Liver (tissue), 3 donors: ENCODE data around the gene ISCA1.

ENCODE experiments used
- EGR1 ChIP-seq, 2 donors: IDR thresholded peaks; 2 replicates each; pipeline ENCODE4 v1.6.1; 2016 to 2018; ENCODE audit warnings: antibody characterized with exemption in 2 of 2, low read depth in 2 of 2
- FOXA1 ChIP-seq: IDR thresholded peaks from 2 replicates; pipeline ENCODE4 v1.6.1; 2016; ENCODE audit warnings: antibody characterized with exemption
- GABPA ChIP-seq, 2 donors: IDR thresholded peaks in 1 of 2; conservative IDR thresholded peaks in 1 of 2; 2 replicates each; pipeline ENCODE4 v1.6.1; 2016; ENCODE audit warnings: antibody characterized with exemption in 2 of 2, mild to moderate bottlenecking in 1 of 2, moderate library complexity in 1 of 2
- HNF4A ChIP-seq, 2 donors: conservative IDR thresholded peaks; 2 replicates each; pipeline ENCODE4 v1.6.1; 2016; ENCODE audit warnings: antibody characterized with exemption in 2 of 2, mild to moderate bottlenecking in 2 of 2
- RAD21 ChIP-seq, 2 donors: IDR thresholded peaks; 2 replicates each; pipeline ENCODE4 v1.6.1; 2016; ENCODE audit warnings: antibody characterized with exemption in 2 of 2, mild to moderate bottlenecking in 2 of 2
- SP1 ChIP-seq: IDR thresholded peaks from 2 replicates; pipeline ENCODE4 v1.6.1; 2018; ENCODE audit warnings: antibody characterized with exemption, mild to moderate bottlenecking
- TAF1 ChIP-seq: conservative IDR thresholded peaks from 2 replicates; pipeline ENCODE4 v1.6.1; 2016; ENCODE audit warnings: antibody characterized with exemption, mild to moderate bottlenecking
- YY1 ChIP-seq: IDR thresholded peaks from 2 replicates; pipeline ENCODE4 v1.6.1; 2016; ENCODE audit warnings: antibody characterized with exemption, mild to moderate bottlenecking
- TF ChIP-seq, protein P1 (sequence below): fragments of 150-350 bp; IDR thresholded peaks from 2 replicates; pipeline ENCODE4 v1.5.1; 2017; ENCODE audit warnings: improper control_type of control experiment, low read depth, low read length; ENCODE audit not compliant: missing input control
- TF ChIP-seq, protein P2 (sequence below): IDR thresholded peaks from 2 replicates; pipeline ENCODE4 v1.6.1; 2016; ENCODE audit warnings: antibody characterized with exemption, mild to moderate bottlenecking
- TF ChIP-seq, protein P3 (sequence below): IDR thresholded peaks from 2 replicates; pipeline ENCODE4 v1.6.1; 2016; ENCODE audit warnings: antibody characterized with exemption
- TF ChIP-seq, protein P4 (sequence below): IDR thresholded peaks from 2 replicates; pipeline ENCODE4 v1.6.1; 2016; ENCODE audit warnings: antibody characterized with exemption
- TF ChIP-seq, protein P5 (sequence below): IDR thresholded peaks from 2 replicates; pipeline ENCODE4 v1.6.1; 2016; ENCODE audit warnings: antibody characterized with exemption
- donor health status: healthy.
- donor health status: healthy.

DNA sequence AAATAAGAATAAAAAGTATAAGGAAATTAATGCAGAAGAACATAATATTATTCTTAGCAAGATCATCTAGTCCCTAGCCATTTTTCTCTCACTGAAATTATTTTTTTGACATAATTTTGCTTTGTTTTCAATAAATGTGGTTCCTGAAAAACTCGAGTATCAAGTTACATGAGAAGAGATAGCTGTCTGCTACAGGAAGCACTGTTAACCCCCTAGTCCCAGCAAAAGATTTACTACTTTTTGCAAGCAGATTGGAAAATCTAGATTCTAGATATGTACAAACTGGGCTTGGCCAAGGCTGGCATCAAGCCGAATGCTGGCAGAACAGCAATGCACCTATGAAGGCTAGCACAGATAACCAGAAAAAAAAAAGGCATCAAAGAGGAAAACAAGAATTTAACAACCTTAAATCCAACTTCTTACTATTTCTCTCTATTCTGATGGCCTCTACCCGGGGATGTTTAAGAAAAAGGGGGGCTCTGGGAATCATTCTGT, 21.9 kb upstream of the ISCA1 start:
- TF ChIP-seq, protein P1, sequence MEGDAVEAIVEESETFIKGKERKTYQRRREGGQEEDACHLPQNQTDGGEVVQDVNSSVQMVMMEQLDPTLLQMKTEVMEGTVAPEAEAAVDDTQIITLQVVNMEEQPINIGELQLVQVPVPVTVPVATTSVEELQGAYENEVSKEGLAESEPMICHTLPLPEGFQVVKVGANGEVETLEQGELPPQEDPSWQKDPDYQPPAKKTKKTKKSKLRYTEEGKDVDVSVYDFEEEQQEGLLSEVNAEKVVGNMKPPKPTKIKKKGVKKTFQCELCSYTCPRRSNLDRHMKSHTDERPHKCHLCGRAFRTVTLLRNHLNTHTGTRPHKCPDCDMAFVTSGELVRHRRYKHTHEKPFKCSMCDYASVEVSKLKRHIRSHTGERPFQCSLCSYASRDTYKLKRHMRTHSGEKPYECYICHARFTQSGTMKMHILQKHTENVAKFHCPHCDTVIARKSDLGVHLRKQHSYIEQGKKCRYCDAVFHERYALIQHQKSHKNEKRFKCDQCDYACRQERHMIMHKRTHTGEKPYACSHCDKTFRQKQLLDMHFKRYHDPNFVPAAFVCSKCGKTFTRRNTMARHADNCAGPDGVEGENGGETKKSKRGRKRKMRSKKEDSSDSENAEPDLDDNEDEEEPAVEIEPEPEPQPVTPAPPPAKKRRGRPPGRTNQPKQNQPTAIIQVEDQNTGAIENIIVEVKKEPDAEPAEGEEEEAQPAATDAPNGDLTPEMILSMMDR, result no peak
- TF ChIP-seq YY1 (no peak), HNF4A (conservative IDR thresholded peaks at IDR 0.05) (no peak), RAD21 (IDR thresholded peaks at IDR 0.05) (no peak), TAF1 (no peak), FOXA1 (no peak), EGR1 (IDR thresholded peaks at IDR 0.05; ENCODE audit: low read depth in 2 of 2) (no peak), SP1 (no peak), GABPA (IDR thresholded peaks at IDR 0.05 in 1 of 2, conservative IDR thresholded peaks at IDR 0.05 in 1 of 2) (no peak)
- TF ChIP-seq, protein P2, sequence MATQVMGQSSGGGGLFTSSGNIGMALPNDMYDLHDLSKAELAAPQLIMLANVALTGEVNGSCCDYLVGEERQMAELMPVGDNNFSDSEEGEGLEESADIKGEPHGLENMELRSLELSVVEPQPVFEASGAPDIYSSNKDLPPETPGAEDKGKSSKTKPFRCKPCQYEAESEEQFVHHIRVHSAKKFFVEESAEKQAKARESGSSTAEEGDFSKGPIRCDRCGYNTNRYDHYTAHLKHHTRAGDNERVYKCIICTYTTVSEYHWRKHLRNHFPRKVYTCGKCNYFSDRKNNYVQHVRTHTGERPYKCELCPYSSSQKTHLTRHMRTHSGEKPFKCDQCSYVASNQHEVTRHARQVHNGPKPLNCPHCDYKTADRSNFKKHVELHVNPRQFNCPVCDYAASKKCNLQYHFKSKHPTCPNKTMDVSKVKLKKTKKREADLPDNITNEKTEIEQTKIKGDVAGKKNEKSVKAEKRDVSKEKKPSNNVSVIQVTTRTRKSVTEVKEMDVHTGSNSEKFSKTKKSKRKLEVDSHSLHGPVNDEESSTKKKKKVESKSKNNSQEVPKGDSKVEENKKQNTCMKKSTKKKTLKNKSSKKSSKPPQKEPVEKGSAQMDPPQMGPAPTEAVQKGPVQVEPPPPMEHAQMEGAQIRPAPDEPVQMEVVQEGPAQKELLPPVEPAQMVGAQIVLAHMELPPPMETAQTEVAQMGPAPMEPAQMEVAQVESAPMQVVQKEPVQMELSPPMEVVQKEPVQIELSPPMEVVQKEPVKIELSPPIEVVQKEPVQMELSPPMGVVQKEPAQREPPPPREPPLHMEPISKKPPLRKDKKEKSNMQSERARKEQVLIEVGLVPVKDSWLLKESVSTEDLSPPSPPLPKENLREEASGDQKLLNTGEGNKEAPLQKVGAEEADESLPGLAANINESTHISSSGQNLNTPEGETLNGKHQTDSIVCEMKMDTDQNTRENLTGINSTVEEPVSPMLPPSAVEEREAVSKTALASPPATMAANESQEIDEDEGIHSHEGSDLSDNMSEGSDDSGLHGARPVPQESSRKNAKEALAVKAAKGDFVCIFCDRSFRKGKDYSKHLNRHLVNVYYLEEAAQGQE, result no peak
- TF ChIP-seq, protein P3, sequence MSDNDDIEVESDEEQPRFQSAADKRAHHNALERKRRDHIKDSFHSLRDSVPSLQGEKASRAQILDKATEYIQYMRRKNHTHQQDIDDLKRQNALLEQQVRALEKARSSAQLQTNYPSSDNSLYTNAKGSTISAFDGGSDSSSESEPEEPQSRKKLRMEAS, result no peak
- TF ChIP-seq, protein P4, sequence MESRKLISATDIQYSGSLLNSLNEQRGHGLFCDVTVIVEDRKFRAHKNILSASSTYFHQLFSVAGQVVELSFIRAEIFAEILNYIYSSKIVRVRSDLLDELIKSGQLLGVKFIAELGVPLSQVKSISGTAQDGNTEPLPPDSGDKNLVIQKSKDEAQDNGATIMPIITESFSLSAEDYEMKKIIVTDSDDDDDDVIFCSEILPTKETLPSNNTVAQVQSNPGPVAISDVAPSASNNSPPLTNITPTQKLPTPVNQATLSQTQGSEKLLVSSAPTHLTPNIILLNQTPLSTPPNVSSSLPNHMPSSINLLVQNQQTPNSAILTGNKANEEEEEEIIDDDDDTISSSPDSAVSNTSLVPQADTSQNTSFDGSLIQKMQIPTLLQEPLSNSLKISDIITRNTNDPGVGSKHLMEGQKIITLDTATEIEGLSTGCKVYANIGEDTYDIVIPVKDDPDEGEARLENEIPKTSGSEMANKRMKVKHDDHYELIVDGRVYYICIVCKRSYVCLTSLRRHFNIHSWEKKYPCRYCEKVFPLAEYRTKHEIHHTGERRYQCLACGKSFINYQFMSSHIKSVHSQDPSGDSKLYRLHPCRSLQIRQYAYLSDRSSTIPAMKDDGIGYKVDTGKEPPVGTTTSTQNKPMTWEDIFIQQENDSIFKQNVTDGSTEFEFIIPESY, result no peak
- TF ChIP-seq, protein P5, sequence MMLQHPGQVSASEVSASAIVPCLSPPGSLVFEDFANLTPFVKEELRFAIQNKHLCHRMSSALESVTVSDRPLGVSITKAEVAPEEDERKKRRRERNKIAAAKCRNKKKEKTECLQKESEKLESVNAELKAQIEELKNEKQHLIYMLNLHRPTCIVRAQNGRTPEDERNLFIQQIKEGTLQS, result no peak
